Measurements from ENCODE around the gene B3GALT2.

- TF ChIP-seq CEBPB (IDR thresholded peaks at IDR 0.05; ENCODE audit: low read depth, low read length) (no peak), CTCF (conservative IDR thresholded peaks at IDR 0.05; ENCODE audit: low read depth, low read length) (no peak), RFX5 (IDR thresholded peaks at IDR 0.05; ENCODE audit: low read depth, low read length) (no peak), POLR2A (IDR thresholded peaks at IDR 0.05; ENCODE audit: low read depth, low read length) (no peak), FOS (IDR thresholded peaks at IDR 0.05; ENCODE audit: low read depth, low read length) (no peak), RAD21 (IDR thresholded peaks at IDR 0.05; ENCODE audit: low read length) (no peak), BHLHE40 (IDR thresholded peaks at IDR 0.05; ENCODE audit: low read depth, low read length) (no peak), RCOR1 (IDR thresholded peaks at IDR 0.05; ENCODE audit: insufficient replicate concordance, low read length) (no peak), NFE2L2 (IDR thresholded peaks at IDR 0.05; ENCODE audit: low read depth, low read length) (no peak), MAFK (IDR thresholded peaks at IDR 0.05; ENCODE audit: low read depth, low read length) (no peak), USF2 (IDR thresholded peaks at IDR 0.05; ENCODE audit: low read depth, low read length) (no peak), ELK1 (IDR thresholded peaks at IDR 0.05; ENCODE audit: borderline replicate concordance, low read depth, low read length) (no peak)
Measured at GRCh38 chr1:193212637-193213036, 26.2 kb upstream of the B3GALT2 start.
